MCF 10A (cell line): ENCODE results near the gene PARL. TPM values are rescaled to one million over a fixed set of nuclear protein-coding genes. Genes with fewer than 3 reads are reported as not detected.
"Not testable (repeated sequence)": the region's sequence is repeated elsewhere in the genome, so short reads cannot be mapped to it uniquely, and the experiment has no call there.

Experiments
- BruUV-seq: library from RNA; stranded (reverse); fragments of 400-500 nt; replicated peaks from 2 replicates; lab custom pipeline; 2021; lab: Mats Ljungman, UMichigan
- CTCF ChIA-PET: fragments of 300-600 bp; sonication (Branson Sonifier 250); formaldehyde crosslinking; extraction: SDS; loops from one replicate; lab custom pipeline; 2021; ENCODE audit warnings: antibody characterized with exemption, inconsistent platforms; lab: Yijun Ruan, JAX
- POLR2A ChIA-PET: fragments of 300-600, 350-650 bp; sonication (Branson Sonifier 250); formaldehyde crosslinking; extraction: SDS; loops from one replicate; lab custom pipeline; 2020; ENCODE audit warnings: antibody characterized with exemption, inconsistent platforms; lab: Yijun Ruan, JAX
- DNase-seq: peaks from one replicate; pipeline ENCODE4 v3.0.0-alpha.2; 2018; ENCODE audit not compliant: unreplicated experiment
- H3K27ac Mint-ChIP-seq: one replicate; pipeline ENCODE4 v1.8.0; 2022; ENCODE audit warnings: mild to moderate bottlenecking, low read depth, mixed read lengths; ENCODE audit not compliant: unreplicated experiment
- H3K27me3 Mint-ChIP-seq: one replicate; pipeline ENCODE4 v1.8.0; 2022; ENCODE audit warnings: mixed read lengths; ENCODE audit not compliant: insufficient read depth, unreplicated experiment
- H3K36me3 Mint-ChIP-seq: one replicate; pipeline ENCODE4 v1.8.0; 2022; ENCODE audit warnings: mild to moderate bottlenecking, moderate library complexity, mixed read lengths; ENCODE audit not compliant: insufficient read depth, unreplicated experiment
- H3K4me1 Mint-ChIP-seq: one replicate; pipeline ENCODE4 v1.8.0; 2022; ENCODE audit warnings: mixed read lengths; ENCODE audit not compliant: insufficient read depth, unreplicated experiment
- H3K4me3 Mint-ChIP-seq: one replicate; pipeline ENCODE4 v1.8.0; 2022; ENCODE audit warnings: mild to moderate bottlenecking, moderate library complexity, mixed read lengths; ENCODE audit not compliant: unreplicated experiment
- H3K9me3 Mint-ChIP-seq: one replicate; pipeline ENCODE4 v1.8.0; 2022; ENCODE audit warnings: mixed read lengths; ENCODE audit not compliant: unreplicated experiment
- CTCF ChIP-seq: fragments of 200-600 bp; IDR thresholded peaks from one replicate; pipeline ENCODE4 v1.8.0; 2022; ENCODE audit warnings: antibody characterized with exemption, mild to moderate bottlenecking; ENCODE audit not compliant: unreplicated experiment
- intact Hi-C: fragments of 100-400 bp; cut with micrococcal nuclease; formaldehyde crosslinking; loops from 2 replicates; pipeline ENCODE4 v1.14.1; 2022
- total RNA-seq: library from RNA; stranded (reverse); gene quantifications from 2 replicates; pipeline ENCODE4 v1.2.3, GENCODE V29; 2022

PARL gene
- total RNA-seq, 1 experiment from 2014 or later: 88.0 TPM

GRCh38 chr3:183792976-183793375 lies 91.7 kb downstream of the PARL start:
- H3K4me3 Mint-ChIP-seq: no peak overlapping the region
- CTCF ChIA-PET: no interaction called here
- POLR2A ChIA-PET: interaction anchor here (1.7 kb wide), 1 partner anchor 11 kb away, joined by 4 read pairs; no protein-coding TSS in a partner anchor
- DNase-seq: no peak
- TF ChIP-seq CTCF: no peak
- intact Hi-C loops: no loop called here
- no peaks in the 10 kb centered on the region for H3K27me3 Mint-ChIP-seq
- no peak overlapping the region for H3K27ac Mint-ChIP-seq
- H3K9me3 Mint-ChIP-seq: no peaks in the 10 kb centered on the region
- no TSS peak for BruUV-seq
- peaks cover 80% of the 10 kb centered on the region for H3K36me3 Mint-ChIP-seq
- H3K4me1 Mint-ChIP-seq: no peaks in the 10 kb centered on the region

- BruUV-seq: no TSS peak
- no peaks in the 10 kb centered on the region for H3K9me3 Mint-ChIP-seq
- ChIA-PET CTCF (no interaction called here), POLR2A (interaction anchor here (0.6 kb wide), 1 partner anchor 22 kb away, joined by 3 read pairs; no protein-coding TSS in a partner anchor)
- DNase-seq: no peak
- intact Hi-C loops: no loop called here
- H3K4me1 Mint-ChIP-seq: no peaks in the 10 kb centered on the region
- H3K36me3 Mint-ChIP-seq: peaks cover 89% of the 10 kb centered on the region
- H3K4me3 Mint-ChIP-seq: no peak overlapping the region
- no peak for TF ChIP-seq CTCF
- H3K27ac Mint-ChIP-seq: no peak overlapping the region
- no peaks in the 10 kb centered on the region for H3K27me3 Mint-ChIP-seq
Measured at GRCh38 chr3:183790700-183791099, 94.0 kb downstream of the PARL start.

GRCh38 chr3:183789826-183790225 lies 94.9 kb downstream of the PARL start:
- no TSS peak for BruUV-seq
- Mint-ChIP-seq H3K36me3 (peaks cover 92% of the 10 kb centered on the region), H3K27me3 (no peaks in the 10 kb centered on the region), H3K9me3 (no peaks in the 10 kb centered on the region), H3K4me3 (no peak overlapping the region), H3K4me1 (no peaks in the 10 kb centered on the region), H3K27ac (peak overlapping the region; percentile 16)
- ChIA-PET CTCF (no interaction called here), POLR2A (no interaction called here)
- no peak for DNase-seq
- intact Hi-C loops: no loop called here
- TF ChIP-seq CTCF: no peak

GRCh38 chr3:183784503-183784902 lies 100.2 kb downstream of the PARL start:
- intact Hi-C loops, H3K27ac Mint-ChIP-seq, DNase-seq, H3K27me3 Mint-ChIP-seq, H3K9me3 Mint-ChIP-seq, CTCF ChIA-PET, H3K4me1 Mint-ChIP-seq, BruUV-seq, H3K4me3 Mint-ChIP-seq: not testable (repeated sequence)
- POLR2A ChIA-PET: interaction anchor here (0.6 kb wide), 1 partner anchor 179 kb away, joined by 4 read pairs; no protein-coding TSS in a partner anchor
- peaks cover 93% of the 10 kb centered on the region for H3K36me3 Mint-ChIP-seq
